NCI-H524 (cell line): ENCODE measurements around the gene AGTPBP1.
A peak's percentile ranks its signal among the peaks of the same experiment; 100 is the strongest.

Source experiments
- DNase-seq, 2 experiments: peaks; one replicate each; lab custom pipeline; 2025; lab: John Stamatoyannopoulos, UW

Gene AGTPBP1

GRCh38 chr9:85536514-85536913 lies 205.2 kb downstream of the AGTPBP1 start:
- no peak for DNase-seq

GRCh38 chr9:85536076-85536475 lies 205.7 kb downstream of the AGTPBP1 start:
- DNase-seq, result no peak

- no peak for DNase-seq
Observed at GRCh38 chr9:85534340-85534739, 207.4 kb downstream of the AGTPBP1 start.

GRCh38 chr9:85533538-85533937 lies 208.2 kb downstream of the AGTPBP1 start:
- DNase-seq, result no peak

- DNase-seq, result no peak
Observed at GRCh38 chr9:85530721-85531120, 211.0 kb downstream of the AGTPBP1 start.

- no peak for DNase-seq
Observed at GRCh38 chr9:85528607-85529006, 213.1 kb downstream of the AGTPBP1 start.

- DNase-seq, result peak; percentile 10 to 50
Observed at GRCh38 chr9:85528142-85528541, 213.6 kb downstream of the AGTPBP1 start.

GRCh38 chr9:85527331-85528020 lies 214.3 kb downstream of the AGTPBP1 start:
- peak in 1 of 2 experiments; percentile 17 for DNase-seq

GRCh38 chr9:85524531-85524930 lies 217.2 kb downstream of the AGTPBP1 start:
- DNase-seq, result no peak

- peak in 1 of 2 experiments; percentile 14 for DNase-seq
Observed at GRCh38 chr9:85523202-85523601, 218.6 kb downstream of the AGTPBP1 start.

GRCh38 chr9:85522459-85523092 lies 219.2 kb downstream of the AGTPBP1 start:
- DNase-seq, result peak in 1 of 2 experiments; percentile 21

- DNase-seq, result no peak
Observed at GRCh38 chr9:85521371-85522197, 220.2 kb downstream of the AGTPBP1 start.

- no peak for DNase-seq
Observed at GRCh38 chr9:85516976-85517637, 224.6 kb downstream of the AGTPBP1 start.

GRCh38 chr9:85516455-85516854 lies 225.3 kb downstream of the AGTPBP1 start:
- DNase-seq, result no peak

- DNase-seq, result no peak
Observed at GRCh38 chr9:85515021-85515420, 226.7 kb downstream of the AGTPBP1 start.

GRCh38 chr9:85514256-85514655 lies 227.5 kb downstream of the AGTPBP1 start:
- DNase-seq, result no peak

GRCh38 chr9:85511746-85512145 lies 230.0 kb downstream of the AGTPBP1 start:
- no peak for DNase-seq

GRCh38 chr9:85510830-85511504 lies 230.8 kb downstream of the AGTPBP1 start:
- no peak for DNase-seq

GRCh38 chr9:85508616-85509015 lies 233.1 kb downstream of the AGTPBP1 start:
- peak in 1 of 2 experiments; percentile 14 for DNase-seq

GRCh38 chr9:85505612-85506011 lies 236.1 kb downstream of the AGTPBP1 start:
- no peak for DNase-seq

GRCh38 chr9:85502815-85503655 lies 238.7 kb downstream of the AGTPBP1 start:
- no peak for DNase-seq
